Activated CD8-positive, alpha-beta T cell treated with anti-CD3 and anti-CD28 coated beads for 36 hours (primary cell): ENCODE data around the gene GMNC. TPM values are rescaled to one million over a fixed set of nuclear protein-coding genes. Genes with fewer than 3 reads are reported as not detected.

Source experiments
- ATAC-seq: fragments of 200-7000 bp; cut with Tn5 transposase; one replicate; pipeline ENCODE4 v1.10.0; 2021; ENCODE audit warnings: mild to moderate bottlenecking, moderate library complexity
- CTCF ChIA-PET: fragments of 350-600 bp; sonication (Branson Sonifier 250); formaldehyde crosslinking; loops from one replicate; lab custom pipeline; 2021; ENCODE audit warnings: antibody characterized with exemption; lab: Charles Lee
- POLR2A ChIA-PET: fragments of 350-600 bp; sonication (Branson Sonifier 250); formaldehyde crosslinking; loops from one replicate; lab custom pipeline; 2021; ENCODE audit warnings: antibody characterized with exemption; lab: Charles Lee
- DNase-seq: peaks from one replicate; pipeline ENCODE4 v3.0.0-alpha.2; 2020
- H3K27ac Mint-ChIP-seq: one replicate; pipeline ENCODE4 v1.8.0; 2021; ENCODE audit warnings: mild to moderate bottlenecking, mixed read lengths
- H3K27me3 Mint-ChIP-seq: one replicate; pipeline ENCODE4 v1.8.0; 2021; ENCODE audit warnings: mixed read lengths
- H3K36me3 Mint-ChIP-seq: one replicate; pipeline ENCODE4 v1.8.0; 2021; ENCODE audit warnings: low read depth, mixed read lengths
- H3K4me1 Mint-ChIP-seq: one replicate; pipeline ENCODE4 v1.8.0; 2021; ENCODE audit warnings: low read depth, mixed read lengths
- H3K4me3 Mint-ChIP-seq: one replicate; pipeline ENCODE4 v1.8.0; 2021; ENCODE audit warnings: mild to moderate bottlenecking, moderate library complexity, mixed read lengths
- H3K9me3 Mint-ChIP-seq: one replicate; pipeline ENCODE4 v1.8.0; 2021; ENCODE audit warnings: mixed read lengths
- CTCF ChIP-seq: fragments of 200-600 bp; IDR thresholded peaks from one replicate; pipeline ENCODE4 v1.8.0; 2022; ENCODE audit warnings: antibody characterized with exemption, mild to moderate bottlenecking
- intact Hi-C: fragments of 100-400 bp; cut with micrococcal nuclease; formaldehyde crosslinking; loops from one replicate; pipeline ENCODE4 v1.10.0; 2022
- total RNA-seq, 2 experiments: library from RNA; stranded (reverse); gene quantifications; one replicate each; pipeline ENCODE4 v1.2.3, GENCODE V29; 2021

The GMNC gene
- total RNA-seq, 2 experiments from 2014 or later: not detected

GRCh38 chr3:190870127-190870526 lies 7.6 kb upstream of the GMNC start:
- no peaks in the 10 kb centered on the region for H3K36me3 Mint-ChIP-seq
- no peak for TF ChIP-seq CTCF

DNA sequence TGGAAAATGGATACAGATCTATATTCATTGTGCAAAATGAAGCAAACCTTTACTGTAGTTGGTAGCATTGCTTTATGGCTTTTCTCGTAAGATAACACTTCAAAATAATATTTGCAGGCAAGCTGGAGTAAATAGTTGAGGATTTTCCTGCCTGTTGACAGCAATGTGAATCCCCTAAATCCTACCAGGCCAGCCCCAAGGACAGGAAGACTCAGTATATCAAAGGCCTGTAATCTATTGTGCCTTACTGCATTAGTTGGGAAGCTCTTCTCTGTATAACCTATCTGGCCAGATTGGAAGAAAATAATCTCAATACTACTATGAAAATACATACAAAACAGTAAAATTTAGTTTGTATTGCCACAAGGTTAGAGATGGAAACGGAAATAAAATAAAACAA lies 4.6 kb upstream of the GMNC start:
- ChIA-PET CTCF (no interaction called here), POLR2A (no interaction called here)
- TF ChIP-seq CTCF: no peak
- H3K27me3 Mint-ChIP-seq: peaks cover 21% of the 10 kb centered on the region
- DNase-seq (no peak), ATAC-seq (no peak)
- no peaks in the 10 kb centered on the region for H3K9me3 Mint-ChIP-seq
- H3K4me3 Mint-ChIP-seq: no peak overlapping the region
- no peaks in the 10 kb centered on the region for H3K36me3 Mint-ChIP-seq
- intact Hi-C loops: no loop called here
- peaks cover 6% of the 10 kb centered on the region for H3K4me1 Mint-ChIP-seq
- H3K27ac Mint-ChIP-seq: no peak overlapping the region

More at GRCh38 chr3:190870127-190870526, 7.6 kb upstream of the GMNC start:
- Mint-ChIP-seq H3K27ac (no peak overlapping the region), H3K4me1 (no peaks in the 10 kb centered on the region), H3K9me3 (no peaks in the 10 kb centered on the region), H3K4me3 (no peak overlapping the region), H3K27me3 (peaks cover 4% of the 10 kb centered on the region)
- DNase-seq (no peak), ATAC-seq (no peak)
- POLR2A ChIA-PET: no interaction called here
- CTCF ChIA-PET: no interaction called here
- intact Hi-C loops: no loop called here

DNA sequence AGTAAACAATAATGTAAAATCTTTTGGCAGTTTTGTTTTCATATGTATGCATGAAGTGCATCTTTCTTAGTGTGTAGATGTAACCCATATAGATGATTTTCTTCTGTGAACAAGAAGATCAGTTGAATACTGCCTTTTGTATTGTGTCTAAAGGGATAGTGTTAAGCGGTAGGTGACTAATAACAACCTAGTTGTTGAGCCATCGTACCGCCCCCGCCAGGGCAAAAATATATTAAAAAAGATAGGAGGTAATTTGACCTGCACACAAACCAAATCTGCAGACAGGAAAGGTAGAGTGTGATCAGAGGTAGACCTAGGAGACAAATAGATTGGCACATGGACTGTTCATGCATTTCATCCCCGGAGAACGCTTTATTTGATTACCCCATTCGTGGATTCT lies 3.3 kb upstream of the GMNC start:
- TF ChIP-seq CTCF: no peak

GRCh38 chr3:190865419-190865818 lies 2.9 kb upstream of the GMNC start:
- no peak overlapping the region for H3K27ac Mint-ChIP-seq
- CTCF ChIA-PET: no interaction called here

More for the DNA sequence above, 3.3 kb upstream of the GMNC start:
- DNase-seq (no peak), ATAC-seq (no peak)
- Mint-ChIP-seq H3K27me3 (peaks cover 30% of the 10 kb centered on the region), H3K4me3 (no peak overlapping the region), H3K4me1 (peaks cover 7% of the 10 kb centered on the region), H3K27ac (no peak overlapping the region), H3K9me3 (no peaks in the 10 kb centered on the region), H3K36me3 (no peaks in the 10 kb centered on the region)
- intact Hi-C loops: no loop called here
- ChIA-PET POLR2A (no interaction called here), CTCF (no interaction called here)

GRCh38 chr3:190864002-190864401 lies 1.5 kb upstream of the GMNC start:
- Mint-ChIP-seq H3K4me1 (peaks cover 7% of the 10 kb centered on the region), H3K4me3 (no peak overlapping the region), H3K9me3 (no peaks in the 10 kb centered on the region), H3K27me3 (peaks cover 36% of the 10 kb centered on the region), H3K27ac (no peak overlapping the region), H3K36me3 (no peaks in the 10 kb centered on the region)
- ChIA-PET POLR2A (no interaction called here), CTCF (no interaction called here)
- no peak for DNase-seq
- intact Hi-C loops: no loop called here
- no peak for ATAC-seq
- TF ChIP-seq CTCF: no peak

More at GRCh38 chr3:190865419-190865818, 2.9 kb upstream of the GMNC start:
- H3K4me1 Mint-ChIP-seq: peaks cover 7% of the 10 kb centered on the region
- POLR2A ChIA-PET: no interaction called here
- ATAC-seq: no peak
- H3K36me3 Mint-ChIP-seq: no peaks in the 10 kb centered on the region
- intact Hi-C loops: no loop called here
- H3K9me3 Mint-ChIP-seq: no peaks in the 10 kb centered on the region
- no peak for TF ChIP-seq CTCF
- no peak overlapping the region for H3K4me3 Mint-ChIP-seq
- H3K27me3 Mint-ChIP-seq: peaks cover 34% of the 10 kb centered on the region
- no peak for DNase-seq
